Central memory CD8-positive, alpha-beta T cell (primary cell): ENCODE data around the gene CCDC82.

Experiments
- ATAC-seq: fragments of 150-1000 bp; cut with Tn5 transposase; replicated peaks from 2 replicates; pipeline ENCODE4 v1.10.0; 2022; ENCODE audit warnings: mild to moderate bottlenecking, moderate FRiP score, moderate number of reproducible peaks; ENCODE audit not compliant: poor library complexity, severe bottlenecking; ENCODE audit errors: extremely low read depth
- DNase-seq, 2 donors: peaks; one replicate each; pipeline ENCODE4 v3.0.0; 2021; ENCODE audit warnings: low spot score in 2 of 2
- H3K27ac Mint-ChIP-seq: one replicate; pipeline ENCODE4 v1.8.0; 2022; ENCODE audit warnings: low read depth, mild to moderate bottlenecking, moderate library complexity, mixed read lengths
- H3K27me3 Mint-ChIP-seq: one replicate; pipeline ENCODE4 v1.8.0; 2022; ENCODE audit warnings: mixed read lengths
- H3K36me3 Mint-ChIP-seq: one replicate; pipeline ENCODE4 v1.8.0; 2022; ENCODE audit warnings: mild to moderate bottlenecking, moderate library complexity, mixed read lengths; ENCODE audit not compliant: insufficient read depth
- H3K4me1 Mint-ChIP-seq: one replicate; pipeline ENCODE4 v1.8.0; 2022; ENCODE audit warnings: mixed read lengths
- H3K4me3 Mint-ChIP-seq: one replicate; pipeline ENCODE4 v1.8.0; 2022; ENCODE audit warnings: mild to moderate bottlenecking, moderate library complexity, mixed read lengths
- H3K9me3 Mint-ChIP-seq: one replicate; pipeline ENCODE4 v1.8.0; 2022; ENCODE audit warnings: mixed read lengths

The CCDC82 gene

DNA sequence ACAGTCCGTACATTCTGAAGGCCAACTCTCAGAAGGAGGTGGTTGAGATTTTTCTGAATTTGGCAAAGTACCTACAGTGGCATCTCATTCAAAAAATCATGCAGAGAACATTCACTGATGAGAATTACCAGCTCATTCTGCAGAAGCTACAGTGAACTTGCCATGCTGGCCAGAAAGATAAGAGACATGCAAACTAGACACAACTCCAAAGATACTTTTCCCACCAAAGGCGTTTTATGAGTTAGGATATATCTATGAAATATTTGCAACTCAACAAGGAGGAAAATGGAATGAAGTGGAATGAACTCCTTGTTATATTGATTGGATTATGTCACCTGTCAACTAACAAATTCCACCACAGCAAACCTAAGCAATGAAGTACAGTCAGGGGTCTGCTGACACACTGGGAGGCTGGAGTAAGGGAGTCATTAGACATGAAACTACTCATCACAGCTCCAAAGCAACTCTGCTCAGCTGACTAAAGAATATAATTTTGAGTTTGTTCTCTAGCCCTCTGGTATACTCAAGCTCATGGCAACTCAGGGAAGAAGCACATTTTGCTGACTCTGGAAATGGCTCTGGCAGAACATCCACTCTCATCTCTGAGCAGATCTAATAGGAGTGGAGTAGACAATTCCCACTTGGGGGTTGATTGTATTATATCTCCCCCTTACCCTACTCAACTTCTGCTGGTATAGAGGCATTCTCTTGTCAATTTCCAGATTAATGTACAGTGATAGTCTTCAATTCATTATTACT is 69.6 kb downstream of the CCDC82 start:
- no peak for DNase-seq
- Mint-ChIP-seq H3K4me1 (peaks cover 61% of the 10 kb centered on the region), H3K27ac (no peak overlapping the region), H3K9me3 (no peaks in the 10 kb centered on the region), H3K4me3 (no peak overlapping the region), H3K27me3 (no peaks in the 10 kb centered on the region), H3K36me3 (peaks cover 6% of the 10 kb centered on the region)
- ATAC-seq = no peak

- DNase-seq = no peak
- no peaks in the 10 kb centered on the region for H3K9me3 Mint-ChIP-seq
These were observed 70.9 kb downstream of the CCDC82 start for GRCh38 chr11:96318850-96319249.

GRCh38 chr11:96318399-96318798 is 71.3 kb downstream of the CCDC82 start:
- H3K27ac Mint-ChIP-seq = peak overlapping the region; percentile 75
- no peaks in the 10 kb centered on the region for H3K9me3 Mint-ChIP-seq
- DNase-seq = no peak
- no peak for ATAC-seq
- peaks cover 4% of the 10 kb centered on the region for H3K36me3 Mint-ChIP-seq
- peaks cover 72% of the 10 kb centered on the region for H3K4me1 Mint-ChIP-seq
- peak overlapping the region; percentile 28 for H3K4me3 Mint-ChIP-seq
- no peaks in the 10 kb centered on the region for H3K27me3 Mint-ChIP-seq

More at GRCh38 chr11:96318850-96319249, 70.9 kb downstream of the CCDC82 start:
- H3K27ac Mint-ChIP-seq = no peak overlapping the region
- ATAC-seq = no peak
- peaks cover 72% of the 10 kb centered on the region for H3K4me1 Mint-ChIP-seq
- peaks cover 4% of the 10 kb centered on the region for H3K36me3 Mint-ChIP-seq
- no peak overlapping the region for H3K4me3 Mint-ChIP-seq
- no peaks in the 10 kb centered on the region for H3K27me3 Mint-ChIP-seq

- Mint-ChIP-seq H3K9me3 (no peaks in the 10 kb centered on the region), H3K4me1 (peaks cover 72% of the 10 kb centered on the region), H3K27ac (peak overlapping the region; percentile 75), H3K36me3 (peaks cover 4% of the 10 kb centered on the region), H3K4me3 (peak overlapping the region; percentile 28), H3K27me3 (no peaks in the 10 kb centered on the region)
- ATAC-seq (peak; percentile 55), DNase-seq (no peak)
These were observed 71.7 kb downstream of the CCDC82 start for GRCh38 chr11:96317985-96318384.

DNA sequence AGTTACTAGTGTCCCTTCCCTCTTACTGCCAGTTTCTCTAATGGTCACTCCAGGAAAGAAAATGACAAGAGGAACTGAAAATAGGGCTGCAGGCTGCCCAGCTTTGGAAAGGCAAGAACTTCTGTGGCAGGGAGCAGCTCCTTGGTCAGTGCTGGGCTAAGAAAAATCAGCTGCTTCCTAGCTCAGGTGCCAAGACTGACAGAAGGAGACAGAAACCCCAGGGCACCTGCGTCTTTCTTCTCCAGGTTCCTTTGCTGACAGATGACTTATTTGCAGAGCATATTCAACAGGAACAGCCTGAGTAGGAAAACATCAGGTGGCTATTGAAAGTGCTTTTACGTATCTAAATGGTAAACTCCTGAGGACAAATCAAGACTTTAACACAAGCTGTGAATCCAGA is 72.1 kb downstream of the CCDC82 start:
- no peaks in the 10 kb centered on the region for H3K9me3 Mint-ChIP-seq
- H3K36me3 Mint-ChIP-seq = peaks cover 4% of the 10 kb centered on the region
- H3K4me1 Mint-ChIP-seq = peaks cover 72% of the 10 kb centered on the region
- H3K27me3 Mint-ChIP-seq = no peaks in the 10 kb centered on the region
- H3K4me3 Mint-ChIP-seq = peak overlapping the region; percentile 28
- no peak for DNase-seq
- no peak for ATAC-seq
- peak overlapping the region; percentile 75 for H3K27ac Mint-ChIP-seq

DNA sequence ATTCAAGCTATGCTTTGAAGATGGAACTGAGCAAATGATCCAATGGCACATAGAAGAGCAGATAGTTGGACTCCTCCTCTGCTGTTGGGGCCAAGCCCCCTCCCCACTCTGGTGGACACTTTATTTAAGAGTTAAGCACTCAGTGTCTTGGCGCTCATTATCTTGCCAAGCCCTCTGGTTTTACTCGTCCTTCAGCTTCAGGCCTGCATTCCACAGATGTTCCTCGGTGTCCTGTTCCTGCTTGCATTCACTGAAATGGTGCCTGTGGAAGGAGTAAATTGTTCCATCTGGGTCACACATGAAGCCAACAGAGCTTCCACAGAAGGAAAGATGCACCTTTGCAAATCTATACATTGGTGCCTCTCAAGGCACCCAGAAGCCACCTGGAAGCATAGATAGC is 72.8 kb downstream of the CCDC82 start:
- H3K9me3 Mint-ChIP-seq = no peaks in the 10 kb centered on the region
- peaks cover 4% of the 10 kb centered on the region for H3K36me3 Mint-ChIP-seq
- H3K4me1 Mint-ChIP-seq = peaks cover 68% of the 10 kb centered on the region
- H3K27ac Mint-ChIP-seq = no peak overlapping the region
- ATAC-seq = no peak
- H3K27me3 Mint-ChIP-seq = no peaks in the 10 kb centered on the region
- H3K4me3 Mint-ChIP-seq = no peak overlapping the region
- DNase-seq = no peak

DNA sequence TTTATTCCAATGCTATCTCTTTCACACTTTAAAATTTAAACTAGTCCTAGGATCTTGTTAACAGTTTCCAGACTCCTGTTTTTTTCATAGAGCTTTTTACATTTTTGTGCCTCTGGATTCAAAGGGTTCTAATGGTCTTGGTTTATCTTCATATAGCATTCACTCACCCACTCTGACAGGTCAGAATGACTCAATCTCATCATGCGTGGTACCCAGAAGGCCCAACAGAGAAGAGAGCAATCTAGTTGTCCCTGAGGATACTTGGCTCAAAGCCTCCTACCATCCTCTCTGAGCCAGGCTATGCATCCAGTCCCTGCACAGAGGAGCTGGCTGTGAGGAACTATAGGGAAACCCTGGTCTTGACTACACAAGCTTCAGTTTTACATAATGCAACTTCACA is 74.2 kb downstream of the CCDC82 start:
- peaks cover 4% of the 10 kb centered on the region for H3K36me3 Mint-ChIP-seq
- H3K27ac Mint-ChIP-seq = no peak overlapping the region
- H3K4me3 Mint-ChIP-seq = no peak overlapping the region
- H3K9me3 Mint-ChIP-seq = no peaks in the 10 kb centered on the region
- no peaks in the 10 kb centered on the region for H3K27me3 Mint-ChIP-seq
- H3K4me1 Mint-ChIP-seq = peaks cover 61% of the 10 kb centered on the region
- no peak for DNase-seq
- ATAC-seq = no peak

DNA sequence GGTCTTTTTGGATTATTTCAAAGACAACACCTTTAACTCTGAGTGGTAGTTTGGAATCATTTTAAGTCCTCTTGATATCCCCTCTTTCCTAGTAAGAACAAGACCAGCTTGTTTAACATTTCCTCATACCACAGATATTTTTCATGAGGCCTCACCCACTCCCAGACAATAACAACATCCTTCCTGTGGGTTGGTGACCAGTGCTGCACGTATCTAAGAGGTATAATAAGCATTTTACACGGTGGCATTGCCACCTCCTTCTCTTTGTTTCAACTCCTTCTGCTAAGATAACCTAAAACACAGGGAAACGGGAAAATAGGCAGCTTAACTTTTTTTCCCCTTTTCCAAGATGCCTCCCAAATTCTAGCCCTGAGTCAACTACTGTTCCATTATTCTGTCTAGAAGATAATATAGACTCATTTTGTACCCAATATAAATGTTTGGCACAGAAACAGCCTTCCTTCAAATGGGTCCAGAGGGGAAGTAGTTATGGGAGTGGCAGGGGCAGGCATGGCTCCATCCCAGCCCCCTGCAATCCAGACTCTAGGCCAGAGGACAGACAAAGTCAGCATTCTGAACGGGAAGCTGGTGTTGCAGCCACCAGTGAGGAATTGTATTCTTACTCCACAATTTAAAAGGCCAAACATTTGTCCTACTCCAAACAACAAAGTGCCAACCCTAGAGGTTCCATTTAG is 75.2 kb downstream of the CCDC82 start:
- Mint-ChIP-seq H3K9me3 (no peaks in the 10 kb centered on the region), H3K27me3 (no peaks in the 10 kb centered on the region), H3K36me3 (peaks cover 4% of the 10 kb centered on the region), H3K4me3 (peak overlapping the region; percentile 17), H3K27ac (peak overlapping the region; percentile 56), H3K4me1 (peaks cover 59% of the 10 kb centered on the region)
- ATAC-seq (no peak), DNase-seq (no peak)

DNA sequence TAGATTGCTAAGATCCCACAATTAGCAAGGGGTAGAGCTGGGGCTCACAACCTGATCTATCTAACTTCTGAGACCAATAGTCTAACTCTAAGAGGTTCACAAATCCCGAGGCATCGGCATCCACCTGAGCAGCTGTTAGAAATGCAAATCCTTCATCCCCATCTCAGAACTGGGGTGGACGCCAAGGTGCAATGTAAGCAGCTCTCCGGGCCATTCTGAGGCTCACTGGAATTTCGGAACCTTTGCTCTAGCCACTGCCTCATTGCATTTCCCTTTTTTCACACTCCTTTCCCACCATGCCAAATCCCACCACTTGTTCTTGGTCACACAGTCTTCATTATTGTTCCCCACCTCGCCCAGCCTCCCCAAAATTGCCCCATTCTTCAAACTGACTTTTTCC is 76.5 kb downstream of the CCDC82 start:
- no peak for DNase-seq
- Mint-ChIP-seq H3K9me3 (no peaks in the 10 kb centered on the region), H3K27me3 (no peaks in the 10 kb centered on the region), H3K27ac (no peak overlapping the region), H3K4me3 (no peak overlapping the region), H3K4me1 (peaks cover 56% of the 10 kb centered on the region), H3K36me3 (peaks cover 4% of the 10 kb centered on the region)
- no peak for ATAC-seq

- H3K9me3 Mint-ChIP-seq = no peaks in the 10 kb centered on the region
- H3K27me3 Mint-ChIP-seq = no peaks in the 10 kb centered on the region
- H3K36me3 Mint-ChIP-seq = no peaks in the 10 kb centered on the region
- ATAC-seq (no peak), DNase-seq (no peak)
- H3K4me3 Mint-ChIP-seq = no peak overlapping the region
- peaks cover 50% of the 10 kb centered on the region for H3K4me1 Mint-ChIP-seq
- no peak overlapping the region for H3K27ac Mint-ChIP-seq
These were observed 78.6 kb downstream of the CCDC82 start for GRCh38 chr11:96311120-96311568.

DNA sequence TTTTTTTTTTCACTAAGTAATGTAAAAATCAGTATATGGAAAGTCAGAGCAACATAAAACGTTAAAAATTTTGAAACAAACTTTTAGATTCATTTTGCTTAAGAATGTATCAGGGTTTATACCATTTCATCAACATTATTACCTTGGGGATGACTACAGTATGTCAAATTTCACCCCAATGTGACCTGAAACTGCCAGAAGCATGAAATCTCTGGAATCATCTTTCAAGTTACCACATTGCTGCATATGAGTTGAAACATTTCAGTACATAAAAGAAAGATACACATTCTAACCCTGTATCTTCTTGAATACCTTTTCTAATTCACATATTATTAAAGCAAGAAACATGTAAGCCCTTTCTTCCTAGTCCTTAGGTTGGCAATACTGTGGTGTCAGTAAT is 79.5 kb downstream of the CCDC82 start:
- Mint-ChIP-seq H3K27ac (no peak overlapping the region), H3K4me1 (peaks cover 42% of the 10 kb centered on the region), H3K27me3 (no peaks in the 10 kb centered on the region), H3K36me3 (no peaks in the 10 kb centered on the region), H3K4me3 (no peak overlapping the region), H3K9me3 (no peaks in the 10 kb centered on the region)
- no peak for ATAC-seq
- no peak for DNase-seq

DNA sequence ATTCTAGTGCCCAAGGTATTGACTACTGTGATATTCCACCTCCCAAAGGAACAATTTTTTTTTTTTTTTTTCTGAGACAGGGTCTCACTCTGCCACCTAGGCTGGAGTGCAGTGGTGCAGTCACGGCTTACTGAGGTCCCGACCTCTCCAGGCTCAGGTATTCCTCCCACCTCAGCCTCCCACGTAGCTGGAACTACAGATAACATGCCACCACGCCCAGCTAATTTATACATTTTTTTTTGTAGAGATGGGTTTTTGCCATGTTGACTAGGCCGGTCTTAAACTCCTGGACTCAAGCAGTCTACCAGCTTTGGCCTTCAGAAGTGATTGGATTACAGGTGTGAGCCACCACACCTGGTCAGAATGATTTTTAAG is 80.1 kb downstream of the CCDC82 start:
- Mint-ChIP-seq H3K27ac (no peak overlapping the region), H3K4me3 (no peak overlapping the region), H3K36me3 (no peaks in the 10 kb centered on the region), H3K27me3 (no peaks in the 10 kb centered on the region), H3K4me1 (peaks cover 36% of the 10 kb centered on the region), H3K9me3 (no peaks in the 10 kb centered on the region)
- ATAC-seq (no peak), DNase-seq (no peak)

DNA sequence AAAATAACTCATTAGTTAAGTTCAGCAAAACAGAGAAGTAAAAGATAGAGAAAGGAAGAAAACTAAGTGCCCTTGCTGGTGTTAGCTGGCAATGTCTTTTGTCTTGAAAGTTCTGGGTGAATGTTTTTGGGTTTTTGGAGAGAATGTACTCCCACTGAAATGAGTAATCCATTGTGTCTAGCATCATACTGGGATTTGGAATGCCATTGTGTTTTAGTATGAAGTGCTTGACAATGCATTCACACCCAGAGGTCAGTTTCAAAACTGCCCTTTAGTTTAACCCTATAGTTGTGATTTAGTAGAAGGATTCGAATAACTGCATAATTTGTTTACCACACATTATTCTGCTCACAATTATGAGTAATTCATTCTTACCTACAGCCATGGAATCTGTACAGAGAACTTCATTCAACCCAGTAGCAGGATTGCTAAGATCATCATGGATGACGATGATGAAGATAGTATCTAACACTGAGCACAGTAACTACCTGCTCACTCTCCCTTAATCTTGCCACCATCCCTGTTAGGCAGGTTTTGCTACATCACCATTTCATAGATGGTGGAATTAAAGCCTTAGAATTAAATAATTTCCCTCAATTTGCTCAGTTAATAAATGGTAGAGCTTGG is 80.6 kb downstream of the CCDC82 start:
- peaks cover 32% of the 10 kb centered on the region for H3K4me1 Mint-ChIP-seq
- H3K27ac Mint-ChIP-seq = peak overlapping the region; percentile 75
- H3K27me3 Mint-ChIP-seq = no peaks in the 10 kb centered on the region
- H3K9me3 Mint-ChIP-seq = no peaks in the 10 kb centered on the region
- DNase-seq (no peak), ATAC-seq (no peak)
- no peaks in the 10 kb centered on the region for H3K36me3 Mint-ChIP-seq
- H3K4me3 Mint-ChIP-seq = no peak overlapping the region
